ENCODE results near the gene CD6.

The CD6 gene

DNA sequence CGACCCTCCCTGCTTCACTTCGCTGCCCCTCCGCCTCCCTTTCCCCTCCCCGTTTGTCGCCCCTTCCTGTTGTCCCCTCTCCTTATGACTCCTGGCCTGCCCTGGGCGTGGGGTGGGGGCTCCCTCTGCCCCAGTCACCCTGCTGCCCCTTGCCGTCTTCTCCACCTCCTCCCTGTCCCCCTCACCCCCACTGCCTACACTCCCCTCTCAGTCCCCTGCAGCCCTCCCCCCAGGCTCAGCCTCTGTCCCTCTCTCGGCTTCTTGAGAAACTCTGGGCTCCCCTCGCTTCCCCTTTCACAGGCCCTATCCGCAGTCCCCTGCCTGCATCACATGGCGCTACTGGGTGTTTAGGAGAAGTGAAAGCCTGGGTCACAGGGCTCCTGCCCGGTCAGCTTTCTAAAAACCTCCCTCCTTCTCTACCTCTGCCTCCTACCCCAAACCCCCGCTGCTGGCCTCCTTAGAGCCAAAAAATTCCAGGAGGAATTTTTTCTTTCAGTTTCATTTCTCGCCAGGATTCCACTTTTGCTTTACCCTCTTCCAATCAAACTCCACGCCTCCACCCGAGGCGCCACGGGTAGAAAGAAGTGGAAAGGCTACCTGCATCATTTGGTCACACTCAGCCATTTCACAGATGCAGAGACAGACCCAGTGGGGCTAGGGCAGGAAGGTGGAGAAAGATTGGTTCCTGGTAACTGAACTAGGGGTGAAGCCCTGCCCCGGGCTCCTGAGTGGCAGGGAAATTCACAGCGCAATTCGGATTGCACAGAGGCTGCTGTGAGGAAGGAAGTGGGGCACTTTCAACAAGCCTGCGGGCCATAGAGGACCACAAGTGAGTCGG, 19.4 kb upstream of the CD6 start, which contains the start of gene SLC15A3:
Gene SLC15A3, minus strand, starts transcription at position 273 of the 838 bp plus-strand sequence. CDS start 625 bp downstream, outside the sequence.
- peak within 1 kb of the TSS; percentile 97 for H3K4me3 ChIP-seq (ENCODE audit: low read length)
- no peak for TF ChIP-seq EZH2phosphoT487 (IDR thresholded peaks at IDR 0.05; ENCODE audit: borderline replicate concordance, low read length)
- TF ChIP-seq, protein P1, sequence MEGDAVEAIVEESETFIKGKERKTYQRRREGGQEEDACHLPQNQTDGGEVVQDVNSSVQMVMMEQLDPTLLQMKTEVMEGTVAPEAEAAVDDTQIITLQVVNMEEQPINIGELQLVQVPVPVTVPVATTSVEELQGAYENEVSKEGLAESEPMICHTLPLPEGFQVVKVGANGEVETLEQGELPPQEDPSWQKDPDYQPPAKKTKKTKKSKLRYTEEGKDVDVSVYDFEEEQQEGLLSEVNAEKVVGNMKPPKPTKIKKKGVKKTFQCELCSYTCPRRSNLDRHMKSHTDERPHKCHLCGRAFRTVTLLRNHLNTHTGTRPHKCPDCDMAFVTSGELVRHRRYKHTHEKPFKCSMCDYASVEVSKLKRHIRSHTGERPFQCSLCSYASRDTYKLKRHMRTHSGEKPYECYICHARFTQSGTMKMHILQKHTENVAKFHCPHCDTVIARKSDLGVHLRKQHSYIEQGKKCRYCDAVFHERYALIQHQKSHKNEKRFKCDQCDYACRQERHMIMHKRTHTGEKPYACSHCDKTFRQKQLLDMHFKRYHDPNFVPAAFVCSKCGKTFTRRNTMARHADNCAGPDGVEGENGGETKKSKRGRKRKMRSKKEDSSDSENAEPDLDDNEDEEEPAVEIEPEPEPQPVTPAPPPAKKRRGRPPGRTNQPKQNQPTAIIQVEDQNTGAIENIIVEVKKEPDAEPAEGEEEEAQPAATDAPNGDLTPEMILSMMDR (IDR thresholded peaks at IDR 0.05; ENCODE audit: low read depth, low read length, poor library complexity, severe bottlenecking), result no peak
- peak within 1 kb of the TSS; percentile 99 for H3K4me2 ChIP-seq (ENCODE audit: low read length)
- peaks cover 59% of the 10 kb centered on the region for H3K4me1 ChIP-seq (ENCODE audit: control insufficient read depth, low read length)
- H3F3A ChIP-seq (ENCODE audit: control insufficient read depth, insufficient read depth), result peaks cover 6% of the 10 kb centered on the region; the same call in 1 of the 2 replicates
- no peaks in the 10 kb centered on the region for H3K9me2 ChIP-seq (replicated peaks; ENCODE audit: control insufficient read depth, low read length)
- peaks cover 46% of the 10 kb centered on the region for H3K79me2 ChIP-seq (ENCODE audit: control insufficient read depth, low read length)
- H4K20me1 ChIP-seq (ENCODE audit: control insufficient read depth, insufficient read depth, low read depth, low read length), result no peaks in the 10 kb centered on the region
- H3K9me3 ChIP-seq (ENCODE audit: control insufficient read depth, insufficient read depth, low read length), result no peaks in the 10 kb centered on the region
- H3K27ac ChIP-seq (ENCODE audit: low read depth, low read length), result peak within 1 kb of the TSS; percentile 91
- no peaks in the 10 kb centered on the region for H3K27me3 ChIP-seq (ENCODE audit: control insufficient read depth, low read length)
- H3K36me3 ChIP-seq (ENCODE audit: control insufficient read depth, low read length), result peaks cover 21% of the 10 kb centered on the region

GRCh38 chr11:60952742-60953170, 18.7 kb upstream of the CD6 start:
- H3K4me2 ChIP-seq (ENCODE audit: low read length), result peak overlapping the region; percentile 99
- peak overlapping the region; percentile 97 for H3K4me3 ChIP-seq (ENCODE audit: low read length)
- peaks cover 6% of the 10 kb centered on the region; the same call in 1 of the 2 replicates for H3F3A ChIP-seq (ENCODE audit: control insufficient read depth, insufficient read depth)

GRCh38 chr11:60953781-60954180, 17.7 kb upstream of the CD6 start:
- peak overlapping the region; percentile 91 for H3K27ac ChIP-seq (ENCODE audit: low read depth, low read length)
- peaks cover 31% of the 10 kb centered on the region for H3K79me2 ChIP-seq (ENCODE audit: control insufficient read depth, low read length)
- peak overlapping the region; percentile 99 for H3K4me2 ChIP-seq (ENCODE audit: low read length)
- TF ChIP-seq, protein P1 (IDR thresholded peaks at IDR 0.05; ENCODE audit: low read depth, low read length, poor library complexity, severe bottlenecking), result no peak
- no peak for TF ChIP-seq EZH2phosphoT487 (IDR thresholded peaks at IDR 0.05; ENCODE audit: borderline replicate concordance, low read length)
- H3K4me1 ChIP-seq (ENCODE audit: control insufficient read depth, low read length), result peaks cover 55% of the 10 kb centered on the region
- H3F3A ChIP-seq (ENCODE audit: control insufficient read depth, insufficient read depth), result peaks cover 6% of the 10 kb centered on the region; the same call in 1 of the 2 replicates
- H3K36me3 ChIP-seq (ENCODE audit: control insufficient read depth, low read length), result peaks cover 8% of the 10 kb centered on the region
- H3K4me3 ChIP-seq (ENCODE audit: low read length), result peak overlapping the region; percentile 32
- no peaks in the 10 kb centered on the region for H3K27me3 ChIP-seq (ENCODE audit: control insufficient read depth, low read length)
- H3K9me3 ChIP-seq (ENCODE audit: control insufficient read depth, insufficient read depth, low read length), result no peaks in the 10 kb centered on the region
- no peaks in the 10 kb centered on the region for H4K20me1 ChIP-seq (ENCODE audit: control insufficient read depth, insufficient read depth, low read depth, low read length)
- H3K9me2 ChIP-seq (replicated peaks; ENCODE audit: control insufficient read depth, low read length), result no peaks in the 10 kb centered on the region

More at GRCh38 chr11:60952742-60953170, 18.7 kb upstream of the CD6 start:
- H3K36me3 ChIP-seq (ENCODE audit: control insufficient read depth, low read length), result peaks cover 16% of the 10 kb centered on the region
- no peaks in the 10 kb centered on the region for H3K27me3 ChIP-seq (ENCODE audit: control insufficient read depth, low read length)
- no peaks in the 10 kb centered on the region for H3K9me2 ChIP-seq (replicated peaks; ENCODE audit: control insufficient read depth, low read length)
- H3K4me1 ChIP-seq (ENCODE audit: control insufficient read depth, low read length), result peaks cover 59% of the 10 kb centered on the region
- H3K27ac ChIP-seq (ENCODE audit: low read depth, low read length), result peak overlapping the region; percentile 91
- H3K9me3 ChIP-seq (ENCODE audit: control insufficient read depth, insufficient read depth, low read length), result no peaks in the 10 kb centered on the region
- TF ChIP-seq, protein P1 (IDR thresholded peaks at IDR 0.05; ENCODE audit: low read depth, low read length, poor library complexity, severe bottlenecking), result no peak
- no peak for TF ChIP-seq EZH2phosphoT487 (IDR thresholded peaks at IDR 0.05; ENCODE audit: borderline replicate concordance, low read length)
- no peaks in the 10 kb centered on the region for H4K20me1 ChIP-seq (ENCODE audit: control insufficient read depth, insufficient read depth, low read depth, low read length)
- H3K79me2 ChIP-seq (ENCODE audit: control insufficient read depth, low read length), result peaks cover 41% of the 10 kb centered on the region
